HG03159 (cell line): Measurements from ENCODE around the gene TMEM91.

Source experiments
- ATAC-seq: cut with Tn5 transposase; IDR thresholded peaks from one replicate; pipeline ENCODE4 v1.9.1; 2021; ENCODE audit warnings: mild to moderate bottlenecking, moderate library complexity; ENCODE audit not compliant: unreplicated experiment

TMEM91 gene

DNA sequence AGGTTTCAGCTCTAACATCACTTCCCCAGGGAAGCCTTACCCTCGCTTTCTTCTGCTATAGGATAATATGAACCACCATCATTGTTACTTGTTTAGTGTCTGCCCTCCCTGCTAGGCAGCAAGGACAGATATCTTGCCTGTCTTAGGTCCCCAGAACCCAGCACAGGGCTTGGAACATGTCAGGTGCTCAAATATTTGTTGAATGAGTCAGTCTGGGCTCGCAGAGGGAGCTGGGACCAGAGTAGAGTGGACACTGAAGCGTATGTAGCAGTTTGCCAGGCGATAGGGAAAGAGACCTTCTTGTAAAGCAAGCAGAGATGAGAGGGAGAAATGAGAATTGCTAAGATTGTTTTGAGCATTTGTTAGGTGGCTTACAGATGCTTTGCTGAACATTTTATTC, 33.0 kb downstream of the TMEM91 start:
- ATAC-seq = no peak

DNA sequence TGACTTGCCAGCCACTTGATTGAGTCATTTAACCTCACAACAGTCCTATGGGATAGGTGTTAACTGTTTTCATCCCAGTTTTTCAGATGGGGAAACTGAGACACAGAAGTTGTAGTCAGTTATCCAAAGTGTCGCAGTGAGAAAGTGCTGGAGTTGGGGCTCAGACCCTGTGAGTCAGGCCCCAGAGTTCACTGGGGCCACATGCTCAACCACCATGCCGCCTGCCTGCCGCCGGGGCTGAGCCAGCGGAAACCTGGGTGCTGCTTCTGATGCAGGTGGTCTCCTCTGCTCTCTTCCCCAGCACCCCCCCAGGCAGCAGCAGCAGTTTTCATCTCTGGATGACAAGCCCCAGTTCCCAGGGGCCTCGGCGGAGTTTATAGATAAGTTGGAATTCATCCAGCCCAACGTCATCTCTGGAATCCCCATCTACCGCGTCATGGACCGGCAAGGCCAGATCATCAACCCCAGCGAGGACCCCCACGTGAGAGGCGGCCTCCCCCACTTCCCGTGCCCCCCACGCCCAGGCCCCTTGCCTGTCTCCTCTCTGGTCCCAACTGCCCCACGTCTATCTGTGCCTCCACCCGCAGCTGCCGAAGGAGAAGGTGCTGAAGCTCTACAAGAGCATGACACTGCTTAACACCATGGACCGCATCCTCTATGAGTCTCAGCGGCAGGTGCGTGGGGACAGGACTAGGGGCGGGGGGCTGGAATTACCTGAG, 34.2 kb downstream of the TMEM91 start:
- no peak for ATAC-seq

DNA sequence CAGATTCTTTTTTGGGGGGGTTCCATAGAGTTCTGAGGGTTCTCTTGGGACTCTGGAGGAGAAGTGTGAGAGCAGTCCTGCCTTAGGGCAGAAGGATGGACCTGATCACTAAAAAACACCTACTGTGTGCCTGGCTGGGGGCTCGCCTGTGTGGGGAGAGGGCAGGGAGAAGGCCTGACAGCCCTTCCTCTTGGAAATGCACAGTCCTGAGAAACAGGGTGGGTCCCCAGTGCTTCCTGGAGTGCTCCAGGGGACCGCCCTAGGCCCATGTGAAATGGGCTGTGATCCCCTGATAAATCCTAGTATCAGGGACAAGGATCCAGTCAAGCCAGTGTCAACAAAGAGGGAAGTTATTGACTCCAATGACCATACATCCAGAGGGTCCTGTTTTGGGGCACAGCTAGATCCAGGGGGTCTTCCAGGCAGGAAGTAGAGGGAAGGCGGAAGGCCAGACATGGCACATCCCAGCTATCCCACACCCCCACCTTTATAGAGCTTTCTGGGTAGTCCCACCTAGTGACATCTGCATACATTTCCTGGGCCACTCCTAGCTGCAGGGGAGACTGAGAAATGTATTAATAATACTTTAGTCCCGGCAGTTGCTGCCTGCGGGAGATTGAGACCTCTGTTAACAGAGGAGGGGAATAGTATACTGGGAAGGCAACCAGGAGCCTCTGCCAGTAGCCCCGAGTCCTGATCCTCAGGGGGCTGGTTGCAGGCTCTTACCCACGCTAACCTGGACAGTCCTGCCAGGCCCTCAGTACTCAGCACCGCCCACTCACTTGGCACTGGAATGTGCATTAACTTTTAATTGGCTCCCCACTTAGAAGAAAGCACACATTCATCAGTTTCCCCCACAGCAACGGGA, 35.0 kb downstream of the TMEM91 start:
- ATAC-seq = no peak

DNA sequence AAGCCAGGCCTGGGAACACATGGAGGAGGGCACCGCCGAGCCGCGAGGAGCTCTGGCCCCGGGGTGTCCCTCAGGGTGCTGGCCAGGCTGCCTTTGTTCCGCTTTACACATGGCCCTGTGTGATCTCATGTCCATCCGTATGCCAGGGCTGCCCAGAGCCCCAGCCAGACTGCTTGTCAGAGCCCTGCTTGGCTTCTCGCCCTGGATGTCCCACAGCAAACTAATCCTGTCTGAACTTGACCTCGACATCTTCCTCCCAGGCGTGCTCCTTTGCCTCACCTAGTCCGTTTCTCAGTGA, 35.6 kb downstream of the TMEM91 start:
- ATAC-seq = no peak

DNA sequence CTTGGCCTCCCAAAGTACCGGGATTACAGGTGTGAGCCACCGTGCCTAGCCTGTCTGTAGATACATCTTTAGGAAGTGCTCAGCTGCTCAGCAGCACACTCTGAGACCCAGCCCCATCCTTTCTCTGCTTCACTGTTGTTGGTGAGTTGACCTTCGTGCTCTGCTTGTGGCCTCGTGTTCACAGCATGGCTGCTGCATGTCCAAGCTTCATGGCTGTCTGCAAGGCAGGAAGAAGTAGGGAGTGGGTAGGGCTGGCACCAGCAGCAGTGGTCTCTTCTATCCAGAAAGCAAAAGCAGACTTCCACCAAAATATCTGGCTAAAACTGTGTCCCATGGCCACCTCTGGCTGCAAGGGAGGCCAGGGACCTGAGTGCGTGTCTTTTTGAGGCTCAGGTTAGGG, 36.6 kb downstream of the TMEM91 start:
- ATAC-seq = no peak

DNA sequence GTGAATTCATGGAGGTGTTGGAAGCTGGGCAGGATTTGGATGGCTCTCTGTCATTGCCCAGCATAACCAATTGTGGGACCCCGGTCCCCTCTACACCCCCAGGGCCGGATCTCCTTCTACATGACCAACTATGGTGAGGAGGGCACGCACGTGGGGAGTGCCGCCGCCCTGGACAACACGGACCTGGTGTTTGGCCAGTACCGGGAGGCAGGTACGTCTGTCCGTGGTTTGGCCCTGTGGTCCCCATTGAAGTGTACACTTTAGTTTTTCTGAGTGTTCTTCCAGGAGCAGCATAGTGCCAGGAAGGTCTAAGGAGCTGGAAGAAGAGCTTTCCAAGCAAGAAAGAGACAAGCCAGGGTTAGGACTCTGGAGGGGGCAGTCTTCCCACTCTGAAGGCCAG, 37.6 kb downstream of the TMEM91 start:
- ATAC-seq = no peak

DNA sequence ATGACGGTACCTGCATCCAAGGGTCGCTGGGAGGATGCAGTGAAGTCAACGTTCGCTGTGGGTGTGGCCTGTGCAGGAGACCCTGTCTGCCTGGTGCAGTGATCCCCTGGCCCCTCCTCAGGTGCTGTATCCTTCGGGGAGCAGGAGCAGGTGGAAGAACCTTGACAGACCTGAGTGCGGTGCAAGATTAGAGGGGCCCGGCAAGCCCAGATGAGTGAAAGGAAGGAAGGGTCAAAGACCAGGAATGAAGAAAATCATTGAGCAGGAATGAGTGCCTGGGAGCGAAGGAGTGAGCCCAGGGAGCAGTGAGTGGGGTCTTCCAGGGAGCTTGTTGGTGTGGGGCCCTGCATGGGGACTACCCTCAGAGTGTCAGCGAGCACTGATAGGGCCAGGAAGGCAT, 38.1 kb downstream of the TMEM91 start:
- ATAC-seq = no peak

DNA sequence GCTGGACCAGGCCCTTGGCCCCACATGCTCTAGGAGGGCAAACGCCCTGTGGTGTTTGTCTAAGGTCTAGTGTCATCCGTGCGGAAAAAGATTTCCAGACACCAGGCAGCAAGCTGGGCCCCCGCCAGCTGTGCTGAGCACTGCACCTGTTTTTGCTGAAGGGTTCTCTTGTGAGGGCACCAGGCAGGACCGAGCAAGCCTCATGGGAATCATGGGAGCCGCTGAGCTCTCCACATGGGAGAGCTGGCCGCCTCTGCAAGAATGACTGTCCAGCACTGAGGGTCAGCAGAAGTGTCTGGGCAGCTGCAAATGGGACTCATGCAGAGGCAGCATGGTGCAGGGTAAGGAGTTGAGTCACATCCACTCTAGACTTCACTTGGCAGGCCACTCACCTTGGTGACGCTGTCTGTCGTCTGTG, 38.8 kb downstream of the TMEM91 start:
- ATAC-seq = no peak

DNA sequence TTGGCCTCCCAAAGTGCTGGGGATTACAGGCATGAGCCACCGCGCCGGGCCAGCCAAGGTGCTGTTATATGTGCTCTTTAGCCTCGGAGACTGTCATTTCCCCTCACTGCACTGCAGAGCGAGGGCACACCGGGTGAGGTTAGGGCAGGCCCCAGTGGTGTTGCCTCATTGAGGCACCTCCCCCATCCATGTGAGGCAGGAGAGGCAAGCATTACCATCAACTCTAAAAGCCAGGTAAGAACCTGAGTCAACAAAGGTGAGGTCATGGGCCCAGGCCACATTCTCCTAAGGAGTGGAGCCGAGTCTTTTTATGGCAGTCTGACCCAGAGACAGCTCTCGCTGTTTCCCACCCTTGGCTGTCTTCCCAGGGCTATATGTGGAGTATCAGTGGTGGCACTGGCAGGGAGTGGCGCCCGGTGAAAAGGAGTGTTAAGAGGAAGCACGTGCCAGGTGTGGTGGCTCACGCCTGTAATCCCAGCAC, 39.9 kb downstream of the TMEM91 start:
- no peak for ATAC-seq

DNA sequence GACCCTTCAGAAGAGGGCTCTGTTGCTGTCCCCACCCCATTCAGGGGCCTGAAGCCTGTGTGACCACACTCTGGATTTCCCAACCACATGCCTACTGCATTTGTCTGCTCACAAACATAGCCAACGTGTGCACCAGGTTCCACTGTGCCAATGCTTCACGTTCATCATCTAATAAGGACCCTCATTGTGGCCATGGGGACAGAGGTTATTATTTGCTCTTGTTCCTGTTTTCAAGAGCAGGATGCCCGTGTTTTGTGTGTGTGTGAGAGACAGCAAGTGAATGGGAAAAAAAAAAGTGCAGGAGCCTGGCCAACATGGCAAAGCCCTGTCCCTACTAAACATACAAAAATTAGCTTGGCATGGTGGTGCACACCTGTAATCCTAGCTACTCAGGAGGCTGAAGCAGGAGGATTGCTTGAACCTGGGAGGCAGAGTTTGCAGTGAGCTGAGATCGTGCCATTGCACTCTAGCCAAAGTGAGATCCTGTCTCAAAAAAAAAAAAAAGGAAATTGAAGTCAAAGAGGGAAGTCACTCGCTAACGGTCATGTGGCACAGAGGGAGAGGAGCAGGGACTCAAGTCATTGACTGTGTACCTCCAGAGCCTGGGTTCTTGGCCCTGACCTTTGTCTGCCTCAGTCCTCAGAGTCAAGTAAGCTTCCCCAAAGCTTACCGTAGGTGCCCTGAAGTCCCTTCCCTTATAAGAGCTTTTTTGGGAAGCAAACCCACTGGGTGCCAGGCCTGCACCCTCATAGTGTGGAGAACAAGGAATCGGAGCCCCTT, 44.0 kb downstream of the TMEM91 start:
- ATAC-seq = no peak

DNA sequence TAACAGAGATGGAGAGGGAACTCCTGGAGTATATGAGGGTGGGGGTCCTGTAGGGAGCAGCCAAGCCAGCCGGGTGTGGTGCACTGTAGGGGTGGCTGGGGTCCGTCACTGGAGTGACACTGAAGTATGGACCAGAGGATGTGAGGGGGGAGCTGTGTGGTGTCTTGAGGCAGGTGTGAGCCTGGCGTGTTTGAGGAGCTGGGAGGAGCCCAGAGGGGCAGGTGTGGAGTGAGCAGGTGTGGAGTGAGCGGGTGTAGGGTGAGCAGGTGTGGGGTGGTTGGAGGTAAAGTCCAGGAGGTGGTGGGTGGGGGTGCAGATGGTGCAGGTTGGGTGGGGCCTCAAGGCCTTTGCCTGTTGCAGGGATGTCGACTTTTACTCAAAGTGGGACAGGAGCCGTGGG, 45.0 kb downstream of the TMEM91 start:
- no peak for ATAC-seq

DNA sequence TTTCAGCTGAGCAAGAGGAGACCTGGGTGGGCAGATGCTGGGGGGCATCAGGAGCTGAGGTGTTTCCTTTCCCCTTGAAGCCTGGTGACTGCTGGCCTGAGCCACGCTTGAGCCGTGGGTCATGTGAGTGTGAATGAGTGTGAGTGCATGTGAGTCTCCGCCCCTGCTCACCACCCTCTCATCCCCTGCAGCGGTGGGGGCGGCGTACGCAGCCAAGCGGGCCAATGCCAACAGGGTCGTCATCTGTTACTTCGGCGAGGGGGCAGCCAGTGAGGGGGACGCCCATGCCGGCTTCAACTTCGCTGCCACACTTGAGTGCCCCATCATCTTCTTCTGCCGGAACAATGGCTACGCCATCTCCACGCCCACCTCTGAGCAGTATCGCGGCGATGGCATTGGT, 45.6 kb downstream of the TMEM91 start:
- no peak for ATAC-seq

DNA sequence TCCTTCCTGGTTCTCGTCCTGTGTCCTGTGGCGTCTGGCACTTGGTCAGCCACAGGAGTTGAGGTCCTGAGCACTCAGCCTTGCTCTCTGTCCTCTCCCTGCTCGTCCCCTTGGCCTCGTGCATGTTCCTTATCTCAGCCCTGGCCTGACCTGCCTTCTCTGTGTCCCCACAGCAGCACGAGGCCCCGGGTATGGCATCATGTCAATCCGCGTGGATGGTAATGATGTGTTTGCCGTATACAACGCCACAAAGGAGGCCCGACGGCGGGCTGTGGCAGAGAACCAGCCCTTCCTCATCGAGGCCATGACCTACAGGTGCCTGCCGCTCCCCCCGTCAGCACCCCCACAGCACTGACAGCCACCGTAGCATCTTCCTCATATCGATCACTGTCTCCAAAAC, 46.1 kb downstream of the TMEM91 start:
- ATAC-seq = no peak

DNA sequence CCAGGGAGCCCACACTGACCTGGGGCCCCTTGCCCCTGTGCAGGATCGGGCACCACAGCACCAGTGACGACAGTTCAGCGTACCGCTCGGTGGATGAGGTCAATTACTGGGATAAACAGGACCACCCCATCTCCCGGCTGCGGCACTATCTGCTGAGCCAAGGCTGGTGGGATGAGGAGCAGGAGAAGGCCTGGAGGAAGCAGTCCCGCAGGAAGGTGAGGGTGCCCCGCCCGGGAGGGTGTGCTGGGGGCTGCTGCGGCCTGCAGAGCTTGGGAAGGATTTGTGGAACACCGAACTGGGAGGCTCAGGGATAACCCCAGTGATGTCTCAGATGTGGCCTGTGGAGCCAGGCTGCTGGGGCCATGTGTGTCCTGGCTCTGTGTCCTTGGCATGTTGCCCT, 46.6 kb downstream of the TMEM91 start:
- no peak for ATAC-seq

DNA sequence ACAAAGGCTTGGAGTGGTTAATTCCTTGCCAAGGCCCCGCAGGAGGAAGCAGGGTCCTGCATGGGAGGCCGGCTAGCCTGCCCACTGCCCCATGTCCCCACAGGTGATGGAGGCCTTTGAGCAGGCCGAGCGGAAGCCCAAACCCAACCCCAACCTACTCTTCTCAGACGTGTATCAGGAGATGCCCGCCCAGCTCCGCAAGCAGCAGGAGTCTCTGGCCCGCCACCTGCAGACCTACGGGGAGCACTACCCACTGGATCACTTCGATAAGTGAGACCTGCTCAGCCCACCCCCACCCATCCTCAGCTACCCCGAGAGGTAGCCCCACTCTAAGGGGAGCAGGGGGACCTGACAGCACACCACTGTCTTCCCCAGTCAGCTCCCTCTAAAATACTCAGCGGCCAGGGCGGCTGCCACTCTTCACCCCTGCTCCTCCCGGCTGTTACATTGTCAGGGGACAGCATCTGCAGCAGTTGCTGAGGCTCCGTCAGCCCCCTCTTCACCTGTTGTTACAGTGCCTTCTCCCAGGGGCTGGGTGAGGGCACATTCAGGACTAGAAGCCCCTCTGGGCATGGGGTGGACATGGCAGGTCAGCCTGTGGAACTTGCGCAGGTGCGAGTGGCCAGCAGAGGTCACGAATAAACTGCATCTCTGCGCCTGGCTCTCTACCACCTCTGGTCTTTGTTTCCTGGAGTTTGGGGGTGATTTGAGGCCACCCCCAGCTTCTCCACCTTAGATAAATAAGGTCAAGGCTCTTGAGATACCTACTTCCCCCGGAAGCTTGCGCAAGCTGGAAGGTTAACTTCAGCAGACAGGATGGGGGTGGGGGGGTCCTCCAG, 48.2 kb downstream of the TMEM91 start:
- ATAC-seq = no peak

DNA sequence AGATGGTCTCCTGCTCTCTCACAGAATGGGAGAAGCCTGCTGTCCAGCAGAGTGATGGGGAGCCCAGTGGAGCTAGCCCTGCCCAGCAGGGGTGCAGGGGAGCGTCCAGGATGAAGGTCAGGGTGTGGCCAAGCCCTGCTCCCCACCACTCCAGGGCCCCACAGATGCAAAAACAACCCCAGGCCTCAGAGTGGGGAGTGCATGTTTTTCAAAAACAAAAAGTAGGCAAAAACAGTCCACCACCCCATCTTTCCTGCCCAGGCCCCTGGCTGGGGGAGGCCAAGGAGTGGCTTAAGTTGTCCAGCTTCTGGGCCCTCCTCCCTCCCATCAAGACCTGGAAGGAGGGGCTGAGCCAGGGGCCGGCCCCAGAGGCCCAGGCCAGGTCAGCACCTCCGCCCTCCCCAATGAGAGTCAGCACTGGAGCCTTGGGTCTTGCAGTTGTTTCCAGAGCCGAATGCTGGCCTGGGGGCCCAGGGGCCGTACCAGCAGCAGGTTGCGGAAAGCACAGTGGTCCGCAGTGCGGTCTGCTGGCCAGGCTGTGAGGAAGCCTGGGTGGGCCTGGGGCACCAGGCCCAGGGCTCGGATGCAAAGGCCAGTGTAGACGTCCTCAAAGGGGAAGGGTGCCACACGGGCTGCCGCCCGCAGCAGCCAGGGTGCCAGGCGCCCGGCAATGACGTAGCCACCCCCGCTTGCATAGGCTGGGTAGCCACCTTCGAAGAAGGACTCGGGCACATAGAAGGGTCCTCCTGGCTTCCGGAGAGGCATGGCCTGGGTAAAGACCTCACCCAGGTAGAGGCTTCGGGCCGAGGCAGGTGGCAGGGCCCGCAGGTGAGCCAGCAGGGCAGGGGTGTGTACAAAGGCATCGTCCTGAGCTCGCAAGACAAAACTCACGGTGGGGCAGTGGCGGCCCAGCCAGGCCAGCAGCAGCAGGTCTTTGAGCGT, 49.1 kb downstream of the TMEM91 start:
- ATAC-seq = no peak

DNA sequence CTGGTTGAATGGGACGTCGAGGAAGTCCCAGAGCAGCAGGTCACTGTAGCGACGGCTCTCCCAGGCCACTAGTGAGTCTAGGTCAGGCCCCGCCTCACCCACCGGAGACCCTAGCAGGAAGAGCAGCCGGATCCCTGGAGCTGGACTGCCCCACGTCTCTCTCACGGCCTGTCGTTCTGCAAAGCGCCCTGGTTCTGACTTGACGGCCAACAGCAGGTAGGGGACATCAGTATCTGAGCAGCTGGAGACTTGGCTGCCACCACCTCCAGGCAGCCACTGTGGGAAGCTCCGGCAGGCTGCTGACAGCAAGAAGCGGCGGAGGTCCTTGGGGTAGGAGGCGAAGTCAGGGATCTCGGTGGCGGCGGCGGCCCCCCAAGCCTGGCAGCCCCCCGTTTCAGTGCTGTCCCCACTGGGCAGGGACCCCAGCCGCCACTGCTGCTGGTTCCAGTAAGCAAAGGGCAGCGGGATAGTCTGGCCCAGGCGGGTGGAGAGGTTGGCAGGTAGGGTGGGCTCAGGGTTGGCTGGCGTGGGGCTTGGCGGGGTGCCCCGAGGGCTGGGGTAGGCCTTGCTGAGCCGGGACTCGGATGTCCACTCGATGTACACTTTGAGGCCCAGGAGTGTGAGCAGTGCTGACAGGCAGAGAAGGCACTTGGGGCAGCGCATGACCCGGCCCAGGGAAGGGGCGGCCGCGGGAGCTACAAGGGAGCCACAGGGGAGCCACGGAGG, 49.9 kb downstream of the TMEM91 start:
- ATAC-seq = no peak

DNA sequence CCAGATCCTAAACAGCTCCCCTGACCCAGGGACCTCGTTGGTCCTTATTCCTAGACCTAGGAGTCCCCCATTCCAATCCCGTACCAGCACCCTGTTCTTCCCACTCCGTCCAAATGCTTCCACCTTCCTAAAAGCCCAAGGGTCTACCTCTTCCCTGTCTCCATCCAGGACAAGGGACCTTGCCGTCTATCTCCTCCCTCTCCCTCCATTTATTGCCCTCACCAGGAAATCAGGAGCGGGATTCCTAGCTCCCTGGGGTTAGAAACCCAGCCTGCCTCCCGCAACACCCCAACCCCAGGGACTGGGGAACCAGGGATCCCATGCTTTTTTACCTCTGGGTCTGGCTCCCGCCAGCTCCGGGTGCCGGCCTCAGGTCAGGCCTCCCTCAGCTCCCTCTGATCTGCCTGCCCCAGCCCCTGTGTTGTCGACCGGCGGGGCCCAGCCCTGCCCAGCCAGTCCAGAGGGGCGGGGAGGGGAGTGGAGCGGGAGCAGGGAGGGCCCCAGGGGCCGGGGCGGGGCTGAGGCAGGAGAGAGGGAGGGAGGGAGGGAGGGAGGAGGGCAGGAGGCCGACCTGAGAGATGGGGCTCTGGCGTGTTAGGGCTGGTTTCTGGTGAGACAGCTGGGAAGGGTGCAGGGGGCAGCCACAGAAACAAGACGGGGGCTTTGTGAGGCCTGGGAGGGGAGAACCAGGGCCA, 50.8 kb downstream of the TMEM91 start, which contains the start of gene B3GNT8:
Gene B3GNT8 (minus strand): TSS at position 423 of the 695 bp plus-strand sequence. CDS start 596 bp downstream, outside the sequence.
- no peak for ATAC-seq
